Occipital lobe (tissue), 2 donors: Measurements from ENCODE around the gene CHSY1. TPM values are rescaled to one million over a fixed set of nuclear protein-coding genes. Genes with fewer than 3 reads are reported as not detected.
"Not testable (repeated sequence)": the region's sequence is repeated elsewhere in the genome, so short reads cannot be mapped to it uniquely, and the experiment has no call there.

Experiments used
- DNase-seq: peaks from one replicate; lab custom pipeline; 2025; lab: John Stamatoyannopoulos, UW
- total RNA-seq: library from RNA; depleted of rRNA; stranded (reverse); fragments of >200 nt; gene quantifications from one replicate; pipeline ENCODE4 v1.2.3, GENCODE V29; 2014

Gene CHSY1
- total RNA-seq, 1 donor from 2014 or later, result 23.9 TPM

- DNase-seq, result no peak
Measured at GRCh38 chr15:101244889-101245668, 6.8 kb downstream of the CHSY1 start.

- DNase-seq, result no peak
Measured at GRCh38 chr15:101244036-101244781, 7.6 kb downstream of the CHSY1 start.

- DNase-seq, result no peak
Measured at GRCh38 chr15:101243420-101243819, 8.4 kb downstream of the CHSY1 start.

- no peak for DNase-seq
Measured at GRCh38 chr15:101242999-101243336, 8.9 kb downstream of the CHSY1 start.

- DNase-seq, result no peak
Measured at GRCh38 chr15:101242160-101242998, 9.5 kb downstream of the CHSY1 start.

DNA sequence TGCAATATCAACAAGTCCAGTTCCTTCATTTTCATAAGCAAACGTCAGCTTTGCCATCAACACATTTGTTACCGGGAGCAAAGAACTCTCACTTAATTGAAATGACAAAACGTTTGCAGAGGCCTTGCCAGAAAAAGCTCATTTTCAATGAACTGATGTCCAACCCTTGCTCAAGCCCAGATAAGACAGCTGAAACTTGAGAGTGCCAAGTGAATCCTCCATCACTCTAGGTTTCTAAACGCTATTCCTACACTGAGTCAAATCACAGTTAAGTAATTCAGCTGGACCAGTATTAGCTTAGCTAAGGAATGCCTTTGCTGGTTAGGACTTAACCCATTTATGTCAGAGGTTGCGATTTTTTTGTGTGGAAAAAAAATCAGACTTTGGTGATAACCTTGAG lies 11.5 kb downstream of the CHSY1 start:
- DNase-seq, result no peak

DNA sequence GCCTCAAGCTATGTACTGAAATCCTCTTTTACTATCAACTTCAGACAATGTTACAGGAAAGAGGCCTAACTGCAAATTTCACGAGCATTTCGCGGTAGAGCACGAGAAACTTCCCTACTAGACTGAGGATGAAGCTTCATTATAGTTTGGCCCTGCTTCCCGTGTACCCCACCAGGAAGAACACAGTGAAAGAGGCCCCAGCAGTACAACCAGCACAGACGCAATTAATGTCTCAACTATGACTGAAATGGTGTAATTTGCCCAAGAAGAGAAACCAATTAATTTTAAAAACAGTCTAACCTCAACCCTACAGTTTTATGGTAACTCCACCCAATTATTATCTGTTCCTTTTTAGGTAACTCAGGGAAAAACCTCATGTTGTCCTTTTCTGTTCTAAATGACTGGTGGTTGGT lies 12.1 kb downstream of the CHSY1 start:
- DNase-seq, result no peak

DNA sequence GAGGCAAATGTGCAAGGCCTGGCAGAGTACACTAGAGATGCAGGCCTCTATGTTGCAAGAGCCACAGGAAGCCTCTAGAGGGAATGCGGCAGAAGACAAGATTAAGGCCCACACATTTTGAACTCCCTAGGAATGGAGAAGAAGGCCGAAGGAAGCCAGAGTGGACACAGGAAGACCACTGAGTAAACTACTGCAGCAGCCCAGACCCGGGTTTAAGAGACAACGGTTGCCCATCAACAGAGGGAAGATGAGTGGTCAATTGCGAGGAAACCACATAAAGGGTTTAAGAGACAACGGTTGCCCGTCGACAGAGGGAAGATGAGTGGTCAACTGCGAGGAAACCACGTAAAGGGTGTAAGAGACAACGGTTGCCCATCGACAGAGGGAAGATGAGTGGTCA lies 14.6 kb downstream of the CHSY1 start:
- no peak for DNase-seq

DNA sequence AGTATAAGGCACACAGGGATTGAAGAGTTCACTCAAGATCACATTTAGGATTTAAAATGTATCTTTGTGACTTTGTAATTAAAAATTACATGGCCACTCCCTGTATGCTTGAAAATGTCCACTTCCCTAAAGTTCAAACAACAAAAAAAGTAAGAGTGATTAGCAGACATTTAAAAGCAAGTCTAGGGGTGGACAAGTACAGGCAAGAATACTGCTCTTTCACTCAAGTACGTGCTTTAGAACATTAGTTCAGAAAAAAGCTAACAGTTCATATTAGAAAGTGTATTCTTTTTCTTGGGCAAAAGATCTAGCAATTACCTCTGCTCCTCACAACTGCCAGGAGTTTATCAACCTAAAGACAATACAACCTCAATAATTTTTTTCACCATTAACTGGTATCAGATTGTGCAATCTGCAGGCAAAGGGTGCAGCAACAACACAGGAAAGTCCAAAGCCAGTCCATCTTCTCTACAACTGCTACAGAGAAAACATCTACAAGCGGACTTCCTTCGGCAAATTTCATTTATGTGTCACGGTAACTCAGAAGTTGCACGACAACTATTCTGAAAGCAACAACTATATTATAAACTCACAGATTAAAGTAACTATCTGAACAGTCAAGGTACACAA lies 18.1 kb downstream of the CHSY1 start:
- DNase-seq, result no peak

- DNase-seq, result no peak
Measured at GRCh38 chr15:101232677-101233076, 19.2 kb downstream of the CHSY1 start.

DNA sequence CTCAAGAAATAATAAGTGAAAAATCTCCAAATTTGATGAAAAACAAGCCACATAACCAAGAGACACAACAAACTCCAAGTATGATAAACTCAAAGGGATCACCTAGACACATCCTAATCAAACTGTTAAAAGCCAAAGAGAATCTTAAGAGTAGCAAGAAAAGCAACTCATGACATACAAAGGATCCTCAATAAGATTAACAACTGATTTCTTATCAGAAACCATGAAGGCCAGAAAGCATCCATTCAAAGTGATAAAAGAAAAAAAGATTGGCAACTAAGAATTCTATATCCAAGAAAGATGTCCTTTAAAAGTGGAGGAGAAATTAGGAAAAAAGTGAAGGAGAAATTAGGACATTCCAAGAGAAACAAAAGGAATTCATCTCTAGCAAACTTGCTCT lies 23.5 kb downstream of the CHSY1 start:
- no peak for DNase-seq

GRCh38 chr15:101225658-101226057 lies 26.2 kb downstream of the CHSY1 start:
- DNase-seq, result no peak

DNA sequence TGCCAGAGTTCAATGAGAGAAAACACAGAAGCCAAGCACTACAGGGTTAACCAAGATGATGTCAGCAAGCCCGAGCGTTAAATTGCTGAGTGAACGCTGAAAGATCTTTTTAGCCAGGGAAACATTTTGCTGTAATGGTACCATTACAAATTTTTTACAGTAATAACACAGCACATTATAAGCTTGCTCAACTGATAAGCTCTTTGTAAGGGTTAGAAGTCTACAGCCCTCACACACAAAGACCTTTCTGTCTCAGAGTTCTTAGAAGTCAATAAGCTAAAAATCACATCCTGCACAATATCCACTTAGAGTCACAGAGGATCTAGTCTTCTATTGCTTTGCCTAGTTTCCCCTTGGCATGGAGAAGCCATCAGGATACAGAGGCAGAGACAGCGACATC lies 29.9 kb downstream of the CHSY1 start:
- no peak for DNase-seq

DNA sequence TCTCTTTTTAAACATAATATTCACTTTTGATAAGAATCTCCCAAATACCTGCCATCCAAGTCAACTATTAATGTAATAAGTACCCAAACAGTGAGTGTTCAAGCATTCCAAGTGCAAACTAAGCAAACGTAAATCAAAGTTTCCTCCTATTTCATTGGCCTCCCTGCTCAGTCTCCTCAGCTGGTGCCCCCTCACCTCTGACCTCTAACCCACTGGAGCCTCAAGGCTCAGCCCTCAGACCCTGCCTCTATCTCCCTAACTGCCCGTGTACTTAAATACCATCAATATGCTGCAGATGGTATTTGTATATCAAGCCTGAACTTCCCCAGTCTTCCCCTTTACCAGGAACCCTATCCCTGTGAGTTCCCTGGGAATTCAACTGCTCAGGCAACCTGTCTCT lies 31.8 kb downstream of the CHSY1 start:
- no peak for DNase-seq

- no peak for DNase-seq
Measured at GRCh38 chr15:101219441-101219840, 32.4 kb downstream of the CHSY1 start.

DNA sequence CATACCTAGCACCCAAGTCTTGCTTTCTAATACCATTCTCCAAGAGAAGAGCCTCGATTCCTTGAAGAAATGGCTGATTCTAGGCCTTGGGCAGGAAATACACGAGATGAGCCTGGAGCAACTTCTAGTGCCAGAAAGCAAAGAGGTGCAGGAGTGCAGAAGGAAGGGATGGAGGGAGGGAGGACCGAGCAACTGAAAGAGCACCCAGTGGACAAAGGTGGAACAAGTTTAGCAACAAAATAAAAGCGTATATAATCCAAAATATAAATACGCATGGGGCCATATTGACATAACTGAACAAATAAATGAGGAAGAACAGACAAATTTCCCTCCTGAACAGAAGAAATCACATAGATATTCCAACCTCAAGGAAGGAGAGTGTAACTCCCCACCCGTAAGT lies 34.4 kb downstream of the CHSY1 start:
- no peak for DNase-seq

- DNase-seq, result no peak
Measured at GRCh38 chr15:101216100-101216499, 35.7 kb downstream of the CHSY1 start.

DNA sequence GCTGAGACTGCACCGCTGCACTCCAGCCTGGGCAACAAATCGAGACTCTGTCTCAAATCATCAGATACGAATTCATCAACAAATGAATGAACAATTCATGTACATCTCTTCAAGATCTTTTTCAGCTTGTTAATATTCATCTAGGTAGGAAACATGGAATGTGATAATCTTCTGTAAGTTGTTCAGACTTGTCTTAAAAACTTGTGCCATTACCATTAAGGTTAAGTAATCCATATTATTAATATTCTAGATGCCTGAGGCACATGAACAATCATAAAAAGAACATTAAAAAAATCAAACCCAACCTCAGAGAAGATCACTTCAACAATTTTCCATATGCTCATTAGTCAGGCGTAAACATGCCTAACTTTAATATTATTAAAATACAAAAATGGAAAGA lies 36.2 kb downstream of the CHSY1 start:
- no peak for DNase-seq

- DNase-seq, result not testable (repeated sequence)
Measured at GRCh38 chr15:101214435-101215097, 37.3 kb downstream of the CHSY1 start.

DNA sequence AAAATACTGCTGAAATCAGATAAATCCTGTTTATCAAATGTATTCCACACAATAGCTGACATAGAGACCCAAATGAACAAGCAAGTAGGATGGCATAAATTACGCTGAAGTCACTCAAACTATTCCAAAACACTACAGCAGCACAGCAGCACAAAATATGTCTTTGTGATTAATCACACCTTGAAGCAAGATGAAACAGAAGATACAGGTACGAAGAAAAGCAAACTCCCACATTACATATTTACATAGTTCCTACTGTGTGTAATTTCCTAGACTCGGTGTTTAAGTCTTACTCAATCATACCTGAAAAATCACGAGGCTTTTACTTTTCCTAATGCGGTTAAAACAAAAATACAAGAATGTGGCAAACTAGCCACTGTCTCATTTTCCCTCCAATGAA lies 38.3 kb downstream of the CHSY1 start:
- DNase-seq, result no peak

GRCh38 chr15:101213147-101213546 lies 38.7 kb downstream of the CHSY1 start:
- DNase-seq, result no peak
